Medulla oblongata (tissue), 1 donor: ENCODE results near the gene SLC2A9.
A peak's percentile ranks its signal among the peaks of the same experiment; 100 is the strongest.

Experiments used
- DNase-seq: peaks from one replicate; pipeline ENCODE4 v3.0.0-alpha.2; 2015; ENCODE audit errors: extremely low spot score

The SLC2A9 gene

GRCh38 chr4:10020106-10020505 is 1.2 kb downstream of the SLC2A9 start:
- no peak for DNase-seq

GRCh38 chr4:10019521-10020051 is 1.7 kb downstream of the SLC2A9 start:
- no peak for DNase-seq

GRCh38 chr4:10018818-10019461 is 2.4 kb downstream of the SLC2A9 start:
- peak; percentile 97 for DNase-seq

GRCh38 chr4:10017037-10017893 is 4.0 kb downstream of the SLC2A9 start:
- DNase-seq, result no peak

GRCh38 chr4:10016169-10016568 is 5.1 kb downstream of the SLC2A9 start:
- DNase-seq, result no peak

- DNase-seq, result peak; percentile 69
These were observed 6.0 kb downstream of the SLC2A9 start for GRCh38 chr4:10015140-10015753.

GRCh38 chr4:10013722-10014121 is 7.6 kb downstream of the SLC2A9 start:
- DNase-seq, result no peak

- no peak for DNase-seq
These were observed 9.4 kb downstream of the SLC2A9 start for GRCh38 chr4:10011885-10012284.

GRCh38 chr4:10011277-10011676 is 10.0 kb downstream of the SLC2A9 start:
- DNase-seq, result no peak

GRCh38 chr4:10009861-10010500 is 11.3 kb downstream of the SLC2A9 start:
- DNase-seq, result no peak

- DNase-seq, result no peak
These were observed 12.7 kb downstream of the SLC2A9 start for GRCh38 chr4:10008609-10009005.

- no peak for DNase-seq
These were observed 13.3 kb downstream of the SLC2A9 start for GRCh38 chr4:10007793-10008608.

GRCh38 chr4:10007436-10007740 is 13.9 kb downstream of the SLC2A9 start:
- no peak for DNase-seq

- DNase-seq, result no peak
These were observed 14.5 kb downstream of the SLC2A9 start for GRCh38 chr4:10006601-10007435.

- peak; percentile 83 for DNase-seq
These were observed 15.1 kb downstream of the SLC2A9 start for GRCh38 chr4:10006231-10006600.

- no peak for DNase-seq
These were observed 15.7 kb downstream of the SLC2A9 start for GRCh38 chr4:10005632-10006031.

- DNase-seq, result no peak
These were observed 17.6 kb downstream of the SLC2A9 start for GRCh38 chr4:10003666-10004065.

- no peak for DNase-seq
These were observed 19.0 kb downstream of the SLC2A9 start for GRCh38 chr4:10002278-10002677.

GRCh38 chr4:10001757-10002156 is 19.5 kb downstream of the SLC2A9 start:
- DNase-seq, result no peak

- no peak for DNase-seq
These were observed 21.2 kb downstream of the SLC2A9 start for GRCh38 chr4:9999956-10000561.
